ENCODE data around the gene HIC1. TPM values are rescaled to one million over a fixed set of nuclear protein-coding genes. Genes with fewer than 3 reads are reported as not detected.

Gene HIC1
- polyA plus RNA-seq, 1 experiment = 15.1 TPM

DNA sequence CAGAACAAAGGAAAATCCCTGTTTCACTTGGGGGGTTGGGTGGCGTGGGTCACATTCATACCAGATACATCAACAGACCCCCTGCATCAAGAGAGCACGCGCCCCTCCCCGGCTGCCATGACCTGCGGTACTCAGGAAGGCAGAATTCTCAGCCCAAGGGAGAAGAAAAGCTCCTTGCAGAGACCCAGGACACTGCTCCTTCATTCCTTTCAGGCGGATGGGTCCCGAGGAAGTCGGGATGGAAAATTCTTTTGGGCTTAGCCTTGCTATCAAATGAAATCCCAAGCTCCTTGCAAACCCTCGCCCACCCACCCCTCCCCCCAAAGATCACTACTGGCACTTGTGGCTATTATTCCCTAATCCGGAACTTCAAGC lies 40.6 kb downstream of the HIC1 start:
- H3K27me3 ChIP-seq (ENCODE audit: control insufficient read depth, insufficient read depth, low read length) = no peaks in the 10 kb centered on the region
- peaks cover 2% of the 10 kb centered on the region; the same call in 1 of the 2 replicates for H3K36me3 ChIP-seq (ENCODE audit: control insufficient read depth, insufficient read depth, low read length)
- ChIA-PET CTCF (interaction anchor here (0.6 to 2.8 kb wide), 14 partner anchors 12 to 150 kb away, joined by 3 to 32 read pairs (median 5); no protein-coding TSS in a partner anchor), POLR2A (interaction anchor here (0.9 kb wide), 1 partner anchor 120 kb away, joined by 4 read pairs; no protein-coding TSS in a partner anchor)
- no peak overlapping the region for H3K4me3 ChIP-seq (ENCODE audit: low read depth, low read length)
- TF ChIP-seq, protein P1, sequence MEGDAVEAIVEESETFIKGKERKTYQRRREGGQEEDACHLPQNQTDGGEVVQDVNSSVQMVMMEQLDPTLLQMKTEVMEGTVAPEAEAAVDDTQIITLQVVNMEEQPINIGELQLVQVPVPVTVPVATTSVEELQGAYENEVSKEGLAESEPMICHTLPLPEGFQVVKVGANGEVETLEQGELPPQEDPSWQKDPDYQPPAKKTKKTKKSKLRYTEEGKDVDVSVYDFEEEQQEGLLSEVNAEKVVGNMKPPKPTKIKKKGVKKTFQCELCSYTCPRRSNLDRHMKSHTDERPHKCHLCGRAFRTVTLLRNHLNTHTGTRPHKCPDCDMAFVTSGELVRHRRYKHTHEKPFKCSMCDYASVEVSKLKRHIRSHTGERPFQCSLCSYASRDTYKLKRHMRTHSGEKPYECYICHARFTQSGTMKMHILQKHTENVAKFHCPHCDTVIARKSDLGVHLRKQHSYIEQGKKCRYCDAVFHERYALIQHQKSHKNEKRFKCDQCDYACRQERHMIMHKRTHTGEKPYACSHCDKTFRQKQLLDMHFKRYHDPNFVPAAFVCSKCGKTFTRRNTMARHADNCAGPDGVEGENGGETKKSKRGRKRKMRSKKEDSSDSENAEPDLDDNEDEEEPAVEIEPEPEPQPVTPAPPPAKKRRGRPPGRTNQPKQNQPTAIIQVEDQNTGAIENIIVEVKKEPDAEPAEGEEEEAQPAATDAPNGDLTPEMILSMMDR (IDR thresholded peaks at IDR 0.05; ENCODE audit: insufficient read depth, low read depth, low read length) = no peak
- no peak for DNase-seq (ENCODE audit: low read depth)

DNA sequence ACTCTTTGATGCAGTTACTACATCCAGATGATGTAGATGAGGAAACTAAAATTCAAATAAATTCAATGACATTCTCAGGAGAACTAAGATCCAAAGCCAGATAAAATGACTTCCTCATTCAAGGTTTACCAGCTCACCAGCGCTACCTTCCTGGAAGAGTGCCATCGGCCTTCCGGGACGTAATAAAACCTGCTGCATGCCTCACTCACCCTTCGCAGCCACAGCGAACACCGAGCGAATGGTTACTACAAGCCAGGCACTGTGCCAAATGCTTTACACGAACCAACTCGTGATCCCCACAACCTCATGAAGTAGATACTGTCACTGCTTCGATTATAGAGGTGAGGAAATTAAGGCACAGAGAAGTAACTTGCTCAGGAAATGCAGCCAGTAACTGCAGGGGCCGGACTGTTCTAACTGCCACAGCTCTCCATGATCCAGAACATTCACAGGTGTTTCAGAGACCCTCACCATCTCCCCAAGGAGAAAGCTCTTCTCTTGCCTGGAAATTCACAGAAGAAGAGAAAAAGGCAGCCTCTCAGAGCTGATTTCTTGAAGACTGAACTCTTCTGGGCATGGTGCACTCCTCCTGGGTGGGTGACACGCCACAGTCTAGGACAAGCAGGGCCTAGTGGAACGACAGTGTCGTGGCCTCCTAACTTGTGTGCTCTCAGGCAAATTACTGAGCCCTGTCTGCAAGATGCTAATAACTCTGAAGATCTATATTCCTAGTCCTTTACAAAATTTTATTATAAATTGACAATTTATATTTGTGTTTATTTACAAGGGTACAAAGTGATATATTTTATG lies 46.8 kb downstream of the HIC1 start:
- ChIA-PET CTCF (interaction anchor here (0.9 to 1.8 kb wide), 2 partner anchors 73 to 143 kb away, joined by 3 to 8 read pairs; no protein-coding TSS in a partner anchor), POLR2A (no interaction called here)
- Histone ChIP-seq H3K36me3 (ENCODE audit: control insufficient read depth, insufficient read depth, low read length) (0 out of 2 replicates have a peak, but pooled peaks cover 2% of the 10 kb centered on the region), H3K27me3 (ENCODE audit: control insufficient read depth, insufficient read depth, low read length) (no peaks in the 10 kb centered on the region), H3K4me3 (ENCODE audit: low read depth, low read length) (no peak overlapping the region)
- DNase-seq (ENCODE audit: low read depth) = no peak
- TF ChIP-seq, protein P1 (IDR thresholded peaks at IDR 0.05; ENCODE audit: insufficient read depth, low read depth, low read length) = no peak

DNA sequence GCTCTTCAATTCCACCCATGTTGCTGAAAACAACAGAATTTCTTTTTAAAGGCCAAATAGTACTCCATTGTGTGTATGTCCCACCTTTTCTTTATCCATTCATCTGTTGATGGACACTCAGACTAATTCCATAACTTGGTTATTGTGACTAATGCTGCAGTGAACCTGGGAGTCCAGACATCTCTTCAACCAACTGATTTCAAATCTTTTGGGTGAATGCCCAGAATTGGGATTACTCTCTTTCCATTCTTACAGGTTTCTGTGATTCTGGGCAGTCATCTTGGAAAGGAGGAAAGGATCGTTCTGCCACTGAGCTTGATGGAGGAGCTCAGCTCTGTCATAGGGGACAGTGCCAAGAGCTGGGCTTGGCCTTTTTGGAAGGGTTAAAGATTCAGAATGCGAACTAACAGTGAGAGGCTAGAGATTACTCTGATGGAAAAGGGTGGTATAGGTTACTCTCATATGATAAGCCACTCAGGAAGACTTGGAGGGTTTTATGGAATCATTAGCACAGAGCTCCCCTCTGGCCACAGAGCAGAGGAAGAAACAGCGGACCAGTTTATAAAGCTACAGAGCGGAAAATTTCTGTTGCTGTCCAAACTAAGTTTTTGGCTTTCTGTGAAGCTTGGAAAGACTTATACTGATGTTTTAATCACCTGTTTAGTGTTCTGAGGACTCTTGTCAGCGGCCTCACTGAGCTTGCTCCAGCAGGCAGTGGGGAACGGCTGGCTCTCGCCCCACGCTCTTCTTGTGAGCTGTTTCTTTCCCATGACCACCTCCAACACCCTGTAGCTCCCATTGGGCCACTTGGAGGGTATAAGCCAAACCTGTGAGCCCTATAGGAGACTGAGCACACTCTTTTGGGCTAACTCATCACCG lies 48.3 kb downstream of the HIC1 start:
- no peak for DNase-seq (ENCODE audit: low read depth)
- ChIA-PET CTCF (interaction anchor here (0.6 to 1.7 kb wide), 2 partner anchors 141 to 245 kb away, joined by 3 to 7 read pairs; no protein-coding TSS in a partner anchor), POLR2A (interaction anchor here (0.6 kb wide), 1 partner anchor 12 kb away, joined by 4 read pairs; no protein-coding TSS in a partner anchor)
- TF ChIP-seq, protein P1 (IDR thresholded peaks at IDR 0.05; ENCODE audit: insufficient read depth, low read depth, low read length) = no peak
- H3K4me3 ChIP-seq (ENCODE audit: low read depth, low read length) = no peak overlapping the region
- 0 out of 2 replicates have a peak, but pooled peaks cover 2% of the 10 kb centered on the region for H3K36me3 ChIP-seq (ENCODE audit: control insufficient read depth, insufficient read depth, low read length)
- H3K27me3 ChIP-seq (ENCODE audit: control insufficient read depth, insufficient read depth, low read length) = no peaks in the 10 kb centered on the region

DNA sequence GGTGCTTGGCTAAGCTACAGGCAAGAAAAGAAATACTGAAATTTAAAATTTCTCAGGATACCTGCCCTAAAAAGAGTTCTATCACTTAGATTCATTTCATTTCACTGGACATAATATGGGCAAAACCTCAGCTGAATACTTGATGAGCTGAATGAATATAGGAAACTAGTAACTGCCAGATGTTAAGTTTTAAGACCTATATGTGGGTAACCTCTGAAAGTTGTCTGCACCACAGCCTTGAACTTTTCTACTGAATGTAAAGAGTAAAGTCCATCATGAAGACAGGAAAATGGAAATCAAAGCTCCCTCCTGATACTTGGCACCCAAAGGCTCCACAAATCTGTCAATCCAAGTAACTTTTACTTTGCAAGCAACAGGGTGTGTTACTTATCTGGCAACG lies 50.8 kb downstream of the HIC1 start:
- POLR2A ChIA-PET = interaction anchor here (0.6 kb wide), 1 partner anchor 38 kb away, joined by 3 read pairs; no protein-coding TSS in a partner anchor
- H3K36me3 ChIP-seq (ENCODE audit: control insufficient read depth, insufficient read depth, low read length) = no peaks in the 10 kb centered on the region
- DNase-seq (ENCODE audit: low read depth) = no peak
- TF ChIP-seq, protein P1 (IDR thresholded peaks at IDR 0.05; ENCODE audit: insufficient read depth, low read depth, low read length) = no peak
- CTCF ChIA-PET = no interaction called here
- no peak overlapping the region for H3K4me3 ChIP-seq (ENCODE audit: low read depth, low read length)
- no peaks in the 10 kb centered on the region for H3K27me3 ChIP-seq (ENCODE audit: control insufficient read depth, insufficient read depth, low read length)

All from BJ (cell line).